Measurements from ENCODE around the gene SBK3.

SBK3 gene

GRCh38 chr19:55528030-55528803, 17.1 kb downstream of the SBK3 start:
- peak overlapping the region; percentile 45 for H3K9ac ChIP-seq (ENCODE audit: low read length)
- no peak overlapping the region for H2BK12ac ChIP-seq (ENCODE audit: low read length in 2 of 2)
- H2BK120ac ChIP-seq (ENCODE audit: low read depth, low read length) = no peak overlapping the region
- no peaks in the 10 kb centered on the region for H3K79me1 ChIP-seq (replicated peaks; ENCODE audit: low read length, poor library complexity, severe bottlenecking)
- H3K27me3 ChIP-seq (ENCODE audit: control insufficient read depth in 1 of 2, insufficient read depth in 1 of 2, low read length in 2 of 2) = peaks cover 0 to 15% of the 10 kb centered on the region in 2 experiments
- no peak overlapping the region for H3K4ac ChIP-seq (ENCODE audit: low read depth in 1 of 2, low read length in 2 of 2)
- no peak overlapping the region for H3K18ac ChIP-seq (ENCODE audit: low read depth in 1 of 2, low read length in 2 of 2)
- H3K23ac ChIP-seq (ENCODE audit: low read length in 2 of 2) = no peak overlapping the region
- H3K14ac ChIP-seq (ENCODE audit: low read length in 2 of 2) = no peak overlapping the region
- H2AFZ ChIP-seq (ENCODE audit: low read depth, low read length) = no peak overlapping the region
- WGBS = 50% methylated on average over 8 of the region's 15 CpGs
- DNase-seq = no peak
- H3K36me3 ChIP-seq (ENCODE audit: control insufficient read depth in 1 of 2, insufficient read depth in 2 of 2, low read depth in 1 of 2, low read length in 2 of 2) = peaks cover 0 to 7% of the 10 kb centered on the region in 2 experiments
- no peak overlapping the region for H2AK5ac ChIP-seq (ENCODE audit: low read length, severe bottlenecking)
- peak overlapping the region; percentile 78 for H3K27ac ChIP-seq (ENCODE audit: low read length, poor library complexity, severe bottlenecking)
- H3K4me3 ChIP-seq (ENCODE audit: insufficient read depth in 1 of 2, low read depth in 1 of 2, low read length in 2 of 2) = peak overlapping the region in 1 of 2 experiments; percentile 41
- no peaks in the 10 kb centered on the region for H3K9me3 ChIP-seq (ENCODE audit: control insufficient read depth, low read length)
- no peak overlapping the region for H4K8ac ChIP-seq (ENCODE audit: low read length)
- peak overlapping the region; percentile 59 for H3K4me2 ChIP-seq (ENCODE audit: low read length, poor library complexity, severe bottlenecking)
- H4K91ac ChIP-seq (ENCODE audit: low read length) = no peak overlapping the region
- peak overlapping the region; percentile 20 for H2BK5ac ChIP-seq (ENCODE audit: low read depth, low read length, poor library complexity, severe bottlenecking)
- H3K4me1 ChIP-seq (ENCODE audit: control insufficient read depth, insufficient read depth, low read depth, low read length) = peaks cover 35% of the 10 kb centered on the region
- H2BK15ac ChIP-seq (ENCODE audit: low read depth, poor library complexity, severe bottlenecking) = no peak overlapping the region

GRCh38 chr19:55527197-55528029, 17.9 kb downstream of the SBK3 start:
- no peaks in the 10 kb centered on the region for H3K9me3 ChIP-seq (ENCODE audit: control insufficient read depth, low read length)
- peaks cover 0 to 7% of the 10 kb centered on the region in 2 experiments for H3K36me3 ChIP-seq (ENCODE audit: control insufficient read depth in 1 of 2, insufficient read depth in 2 of 2, low read depth in 1 of 2, low read length in 2 of 2)
- no peak for DNase-seq
- no peak overlapping the region for H2BK120ac ChIP-seq (ENCODE audit: low read depth, low read length)
- H3K79me1 ChIP-seq (replicated peaks; ENCODE audit: low read length, poor library complexity, severe bottlenecking) = no peaks in the 10 kb centered on the region
- no peak overlapping the region for H3K4me2 ChIP-seq (ENCODE audit: low read length, poor library complexity, severe bottlenecking)
- H3K4me3 ChIP-seq (ENCODE audit: insufficient read depth in 1 of 2, low read depth in 1 of 2, low read length in 2 of 2) = no peak overlapping the region
- no peak overlapping the region for H2BK12ac ChIP-seq (ENCODE audit: low read length in 2 of 2)
- no peak overlapping the region for H2BK15ac ChIP-seq (ENCODE audit: low read depth, poor library complexity, severe bottlenecking)
- no peak overlapping the region for H4K91ac ChIP-seq (ENCODE audit: low read length)
- H2AFZ ChIP-seq (ENCODE audit: low read depth, low read length) = no peak overlapping the region
- no peak overlapping the region for H2AK5ac ChIP-seq (ENCODE audit: low read length, severe bottlenecking)
- H3K23ac ChIP-seq (ENCODE audit: low read length in 2 of 2) = no peak overlapping the region
- no peak overlapping the region for H2BK5ac ChIP-seq (ENCODE audit: low read depth, low read length, poor library complexity, severe bottlenecking)
- H3K9ac ChIP-seq (ENCODE audit: low read length) = no peak overlapping the region
- H3K4me1 ChIP-seq (ENCODE audit: control insufficient read depth, insufficient read depth, low read depth, low read length) = peaks cover 35% of the 10 kb centered on the region
- no peak overlapping the region for H3K27ac ChIP-seq (ENCODE audit: low read length, poor library complexity, severe bottlenecking)
- H3K27me3 ChIP-seq (ENCODE audit: control insufficient read depth in 1 of 2, insufficient read depth in 1 of 2, low read length in 2 of 2) = peaks cover 0 to 15% of the 10 kb centered on the region in 2 experiments
- H3K4ac ChIP-seq (ENCODE audit: low read depth in 1 of 2, low read length in 2 of 2) = no peak overlapping the region
- H3K18ac ChIP-seq (ENCODE audit: low read depth in 1 of 2, low read length in 2 of 2) = no peak overlapping the region
- 84% methylated on average over 22 of the region's 22 CpGs for WGBS
- no peak overlapping the region for H4K8ac ChIP-seq (ENCODE audit: low read length)
- H3K14ac ChIP-seq (ENCODE audit: low read length in 2 of 2) = no peak overlapping the region

- Histone ChIP-seq H3K27ac (ENCODE audit: low read length, poor library complexity, severe bottlenecking) (peak overlapping the region; percentile 3), H3K4me3 (ENCODE audit: insufficient read depth in 1 of 2, low read depth in 1 of 2, low read length in 2 of 2) (peak overlapping the region in 1 of 2 experiments; percentile 27), H3K4me1 (ENCODE audit: control insufficient read depth, insufficient read depth, low read depth, low read length) (peaks cover 35% of the 10 kb centered on the region), H3K9me3 (ENCODE audit: control insufficient read depth, low read length) (no peaks in the 10 kb centered on the region), H3K27me3 (ENCODE audit: control insufficient read depth in 1 of 2, insufficient read depth in 1 of 2, low read length in 2 of 2) (peaks cover 0 to 15% of the 10 kb centered on the region in 2 experiments), H3K9ac (ENCODE audit: low read length) (no peak overlapping the region), H3K4me2 (ENCODE audit: low read length, poor library complexity, severe bottlenecking) (no peak overlapping the region), H3K4ac (ENCODE audit: low read depth in 1 of 2, low read length in 2 of 2) (no peak overlapping the region), H2BK120ac (ENCODE audit: low read depth, low read length) (no peak overlapping the region), H2AK5ac (ENCODE audit: low read length, severe bottlenecking) (no peak overlapping the region), H2AFZ (ENCODE audit: low read depth, low read length) (no peak overlapping the region), H4K91ac (ENCODE audit: low read length) (no peak overlapping the region), H2BK15ac (ENCODE audit: low read depth, poor library complexity, severe bottlenecking) (no peak overlapping the region), H4K8ac (ENCODE audit: low read length) (no peak overlapping the region), H3K23ac (ENCODE audit: low read length in 2 of 2) (no peak overlapping the region), H3K18ac (ENCODE audit: low read depth in 1 of 2, low read length in 2 of 2) (no peak overlapping the region), H2BK12ac (ENCODE audit: low read length in 2 of 2) (no peak overlapping the region), H2BK5ac (ENCODE audit: low read depth, low read length, poor library complexity, severe bottlenecking) (no peak overlapping the region), H3K14ac (ENCODE audit: low read length in 2 of 2) (no peak overlapping the region), H3K36me3 (ENCODE audit: control insufficient read depth in 1 of 2, insufficient read depth in 2 of 2, low read depth in 1 of 2, low read length in 2 of 2) (peaks cover 0 to 7% of the 10 kb centered on the region in 2 experiments), H3K79me1 (replicated peaks; ENCODE audit: low read length, poor library complexity, severe bottlenecking) (no peaks in the 10 kb centered on the region)
- WGBS = 66% methylated on average over 31 of the region's 35 CpGs
- peak; percentile 33 for DNase-seq
These were observed 18.8 kb downstream of the SBK3 start for GRCh38 chr19:55526216-55527196.
